ENCODE results near the gene TNPO2.

GRCh38 chr19:12715102-12715501 lies 8.6 kb downstream of the TNPO2 start:
- no peak for TF ChIP-seq RXRB (CRISPR knock-in tag; IDR thresholded peaks at IDR 0.05; ENCODE audit: borderline replicate concordance)
- no peak for TF ChIP-seq ZFP41 (CRISPR knock-in tag; IDR thresholded peaks at IDR 0.05; ENCODE audit: borderline replicate concordance)
- no peak for TF ChIP-seq ZNF768 (CRISPR knock-in tag; IDR thresholded peaks at IDR 0.05)
- no peak for TF ChIP-seq BATF2 (CRISPR knock-in tag; IDR thresholded peaks at IDR 0.05)
- no peak for TF ChIP-seq SETDB1 (CRISPR knock-in tag; IDR thresholded peaks at IDR 0.05; ENCODE audit: borderline replicate concordance)
- no peak for TF ChIP-seq SOX6 (IDR thresholded peaks at IDR 0.05)
- no peak for TF ChIP-seq SOX6 (CRISPR knock-in tag; IDR thresholded peaks at IDR 0.05)
- no peak for TF ChIP-seq HNRNPL (IDR thresholded peaks at IDR 0.05; ENCODE audit: low read depth, low read length)
- no peak for TF ChIP-seq FOXP4 (CRISPR knock-in tag; IDR thresholded peaks at IDR 0.05)
- TF ChIP-seq FOXJ3 (CRISPR knock-in tag; IDR thresholded peaks at IDR 0.05; ENCODE audit: borderline replicate concordance): no peak
- no peak for TF ChIP-seq E2F5 (CRISPR knock-in tag; conservative IDR thresholded peaks at IDR 0.05)
- TF ChIP-seq CEBPB (IDR thresholded peaks at IDR 0.05; ENCODE audit: borderline replicate concordance, low read depth, low read length): no peak
- TF ChIP-seq CTCF (CRISPR knock-in tag; IDR thresholded peaks at IDR 0.05): no peak
- no peak for TF ChIP-seq HNRNPK (IDR thresholded peaks at IDR 0.05; ENCODE audit: low read depth, low read length, poor library complexity, severe bottlenecking)
- TF ChIP-seq BHLHE40 (IDR thresholded peaks at IDR 0.05; ENCODE audit: low read length): no peak
